CD4-positive, alpha-beta T cell treated with Interleukin-1 beta for 1 hour (primary cell): ENCODE data around the gene ZFAND3.

Experiments
- DNase-seq, 2 donors: peaks; one replicate each; pipeline ENCODE4 v3.0.0-alpha.2; 2020 to 2022

ZFAND3 gene

GRCh38 chr6:38056361-38056760 lies 236.8 kb downstream of the ZFAND3 start:
- DNase-seq: no peak

GRCh38 chr6:38057994-38058393 lies 238.5 kb downstream of the ZFAND3 start:
- DNase-seq: no peak

GRCh38 chr6:38062066-38062465 lies 242.5 kb downstream of the ZFAND3 start:
- no peak for DNase-seq

GRCh38 chr6:38063973-38064372 lies 244.4 kb downstream of the ZFAND3 start:
- no peak for DNase-seq

- no peak for DNase-seq
These were observed 244.9 kb downstream of the ZFAND3 start for GRCh38 chr6:38064431-38064830.

GRCh38 chr6:38065734-38066305 lies 246.3 kb downstream of the ZFAND3 start:
- DNase-seq: no peak

- DNase-seq: no peak
These were observed 247.9 kb downstream of the ZFAND3 start for GRCh38 chr6:38067263-38067980.

- DNase-seq: no peak
These were observed 249.5 kb downstream of the ZFAND3 start for GRCh38 chr6:38068854-38069590.

- no peak for DNase-seq
These were observed 258.0 kb downstream of the ZFAND3 start for GRCh38 chr6:38077488-38078030.

GRCh38 chr6:38078671-38079070 lies 259.1 kb downstream of the ZFAND3 start:
- DNase-seq: no peak

- no peak for DNase-seq
These were observed 259.6 kb downstream of the ZFAND3 start for GRCh38 chr6:38079107-38079506.

- DNase-seq: no peak
These were observed 260.0 kb downstream of the ZFAND3 start for GRCh38 chr6:38079537-38079936.

- DNase-seq: no peak
These were observed 260.8 kb downstream of the ZFAND3 start for GRCh38 chr6:38080360-38080759.

- DNase-seq: no peak
These were observed 261.4 kb downstream of the ZFAND3 start for GRCh38 chr6:38080889-38081288.

GRCh38 chr6:38085031-38085430 lies 265.5 kb downstream of the ZFAND3 start:
- no peak for DNase-seq

GRCh38 chr6:38086346-38086745 lies 266.8 kb downstream of the ZFAND3 start:
- DNase-seq: no peak

GRCh38 chr6:38088010-38088409 lies 268.5 kb downstream of the ZFAND3 start:
- DNase-seq: no peak

- DNase-seq: no peak
These were observed 269.3 kb downstream of the ZFAND3 start for GRCh38 chr6:38088829-38089228.

GRCh38 chr6:38091613-38092012 lies 272.1 kb downstream of the ZFAND3 start:
- DNase-seq: no peak

GRCh38 chr6:38092465-38092864 lies 272.9 kb downstream of the ZFAND3 start:
- DNase-seq: no peak

GRCh38 chr6:38092964-38093363 lies 273.4 kb downstream of the ZFAND3 start:
- DNase-seq: no peak

- DNase-seq: no peak
These were observed 275.5 kb downstream of the ZFAND3 start for GRCh38 chr6:38095054-38095453.

- no peak for DNase-seq
These were observed 279.7 kb downstream of the ZFAND3 start for GRCh38 chr6:38099221-38099620.

- DNase-seq: no peak
These were observed 280.9 kb downstream of the ZFAND3 start for GRCh38 chr6:38100380-38100779.
